GM23338 (cell line): ENCODE results near the gene POM121L2. TPM values are rescaled to one million over a fixed set of nuclear protein-coding genes. Genes with fewer than 3 reads are reported as not detected.

ENCODE experiments used
- ATAC-seq: fragments of 200-7000 bp; cut with Tn5 transposase; 3 replicates; pipeline ENCODE4 v1.9.1; 2020
- DNase-seq: peaks from one replicate; pipeline ENCODE4 v3.0.0-alpha.2; 2015; ENCODE audit warnings: low spot score
- H2AFZ ChIP-seq: fragments of 200-600 bp; sonication (generic); 2 replicates; pipeline ENCODE4 v1.8.0; 2016; ENCODE audit warnings: antibody characterized with exemption, mild to moderate bottlenecking, moderate library complexity
- H3F3A ChIP-seq: fragments of 200-600 bp; sonication (generic); replicated peaks from 2 replicates; pipeline ENCODE4 v1.8.0; 2017; ENCODE audit warnings: antibody characterized with exemption, mixed run types, low read depth
- H3K27ac ChIP-seq: fragments of 200-600 bp; sonication (generic); 2 replicates; pipeline ENCODE4 v1.6.1; 2016; ENCODE audit warnings: low read depth
- H3K27me3 ChIP-seq: fragments of 200-600 bp; sonication (generic); 2 replicates; pipeline ENCODE4 v1.8.0; 2016; ENCODE audit warnings: mild to moderate bottlenecking, mixed run types, moderate library complexity; ENCODE audit not compliant: insufficient read depth
- H3K36me3 ChIP-seq: fragments of 200-600 bp; sonication (generic); 2 replicates; pipeline ENCODE4 v1.8.0; 2016; ENCODE audit warnings: mild to moderate bottlenecking; ENCODE audit not compliant: insufficient read depth
- H3K4me1 ChIP-seq: fragments of 200-600 bp; sonication (generic); 2 replicates; pipeline ENCODE4 v1.8.0; 2016; ENCODE audit warnings: mild to moderate bottlenecking, moderate library complexity; ENCODE audit not compliant: insufficient read depth
- H3K4me2 ChIP-seq: fragments of 200-600 bp; sonication (generic); 2 replicates; pipeline ENCODE4 v1.7.1; 2017; ENCODE audit warnings: mixed run types
- H3K4me3 ChIP-seq: fragments of 200-600 bp; sonication (generic); 2 replicates; pipeline ENCODE4 v1.6.1; 2016; ENCODE audit warnings: mixed run types
- H3K79me2 ChIP-seq: fragments of 200-600 bp; sonication (generic); replicated peaks from 2 replicates; pipeline ENCODE4 v1.8.0; 2017; ENCODE audit warnings: mild to moderate bottlenecking; ENCODE audit not compliant: insufficient read depth
- H3K9me2 ChIP-seq: fragments of 200-600 bp; sonication (generic); 2 replicates; pipeline ENCODE4 v1.8.0; 2017; ENCODE audit not compliant: insufficient read depth
- H4K20me1 ChIP-seq: fragments of 200-600 bp; sonication (generic); replicated peaks from 2 replicates; pipeline ENCODE4 v1.8.0; 2017; ENCODE audit warnings: mild to moderate bottlenecking; ENCODE audit not compliant: insufficient read depth
- H3K27ac Mint-ChIP-seq: 2 replicates; pipeline ENCODE4 v1.8.0; 2020; ENCODE audit warnings: inconsistent platforms, mild to moderate bottlenecking, moderate library complexity, mixed read lengths
- H3K27me3 Mint-ChIP-seq: 3 replicates; pipeline ENCODE4 v1.8.0; 2022; ENCODE audit warnings: low read depth, mild to moderate bottlenecking, moderate library complexity, mixed read lengths, inconsistent platforms; ENCODE audit not compliant: insufficient read depth, poor library complexity
- H3K36me3 Mint-ChIP-seq: 3 replicates; pipeline ENCODE4 v1.8.0; 2021; ENCODE audit warnings: low read depth, mild to moderate bottlenecking, inconsistent platforms, moderate library complexity, mixed read lengths
- H3K4me1 Mint-ChIP-seq: 3 replicates; pipeline ENCODE4 v1.8.0; 2020; ENCODE audit warnings: mild to moderate bottlenecking, inconsistent platforms, mixed read lengths
- H3K4me3 Mint-ChIP-seq: 3 replicates; pipeline ENCODE4 v1.8.0; 2021; ENCODE audit warnings: moderate library complexity, mild to moderate bottlenecking, inconsistent platforms, mixed read lengths
- H3K9me3 Mint-ChIP-seq: 3 replicates; pipeline ENCODE4 v1.8.0; 2020; ENCODE audit warnings: moderate library complexity, mild to moderate bottlenecking, inconsistent platforms, mixed read lengths
- CREB1 ChIP-seq: fragments of 250-450 bp; sonication (Bioruptor Pico); IDR thresholded peaks from 2 replicates; pipeline ENCODE4 v1.5.0; 2020; ENCODE audit warnings: low read depth, mild to moderate bottlenecking, moderate library complexity
- CTCF ChIP-seq, 2 experiments: fragments of 200-600 bp in 1 of 2; sonication (generic) in 1 of 2; conservative IDR thresholded peaks; 2 replicates each; pipeline versions ENCODE4 v1.5.1 to v1.6.1; 2016 to 2017; ENCODE audit warnings: antibody characterized with exemption in 2 of 2, low read depth in 2 of 2, mild to moderate bottlenecking in 2 of 2, moderate library complexity in 1 of 2
- ETS1 ChIP-seq: IDR thresholded peaks from 2 replicates; pipeline ENCODE4 v1.6.1; 2016; ENCODE audit warnings: antibody characterized with exemption
- EZH2 ChIP-seq: fragments of 200-600 bp; sonication (generic); IDR thresholded peaks from one replicate; pipeline ENCODE4 v1.8.0; 2017; ENCODE audit warnings: antibody characterized with exemption, mild to moderate bottlenecking, low read depth; ENCODE audit not compliant: unreplicated experiment
- EZH2phosphoT487 ChIP-seq: fragments of 200-600 bp; sonication (generic); IDR thresholded peaks from one replicate; pipeline ENCODE4 v1.8.1; 2018; ENCODE audit warnings: antibody characterized with exemption; ENCODE audit not compliant: unreplicated experiment
- JUNB ChIP-seq: IDR thresholded peaks from one replicate; pipeline ENCODE4 v1.6.1; 2016; ENCODE audit warnings: antibody characterized with exemption; ENCODE audit not compliant: unreplicated experiment
- NANOG ChIP-seq: IDR thresholded peaks from 2 replicates; pipeline ENCODE4 v1.6.1; 2016; ENCODE audit warnings: antibody characterized with exemption, borderline replicate concordance
- POLR2AphosphoS5 ChIP-seq: IDR thresholded peaks from 2 replicates; pipeline ENCODE4 v1.6.1; 2016; ENCODE audit warnings: antibody characterized with exemption, low read depth
- REST ChIP-seq: IDR thresholded peaks from one replicate; pipeline ENCODE4 v1.6.1; 2018; ENCODE audit warnings: antibody characterized with exemption; ENCODE audit not compliant: unreplicated experiment
- STAT1 ChIP-seq: IDR thresholded peaks from one replicate; pipeline ENCODE4 v1.6.1; 2016; ENCODE audit warnings: antibody characterized with exemption; ENCODE audit not compliant: unreplicated experiment
- ZNF114 ChIP-seq: fragments of 250-450 bp; sonication (Bioruptor Pico); IDR thresholded peaks from 2 replicates; pipeline ENCODE4 v1.5.0; 2020; ENCODE audit warnings: mild to moderate bottlenecking, moderate library complexity
- ZNF331 ChIP-seq: fragments of 250-450 bp; sonication (Bioruptor Pico); IDR thresholded peaks from 2 replicates; pipeline ENCODE4 v1.5.0; 2020; ENCODE audit warnings: low read depth, mild to moderate bottlenecking, moderate library complexity
- ZNF462 ChIP-seq: fragments of 250-450 bp; sonication (Bioruptor Pico); IDR thresholded peaks from 2 replicates; pipeline ENCODE4 v1.5.0; 2020; ENCODE audit warnings: mild to moderate bottlenecking, moderate library complexity
- polyA plus RNA-seq: library from polyadenylated mRNA; unstranded; fragments of >200 nt; fragmentation: Nextera tagmentation; extraction: Ambion mirVana; gene quantifications from 2 replicates; pipeline ENCODE4 v1.2.1, GENCODE V29; 2016
- total RNA-seq: library from RNA; depleted of rRNA; stranded (reverse); fragments of >200 nt; shearing (Covaris generic); gene quantifications from 2 replicates; pipeline ENCODE4 v1.2.3, GENCODE V29; 2014

POM121L2 gene
- total and polyA plus RNA-seq, 2 experiments from 2014 or later = 0.07 to 0.13 TPM

- ATAC-seq = peak; percentile 83
- DNase-seq = peak; percentile 77
- TF ChIP-seq STAT1 = no peak
- no peak for TF ChIP-seq CTCF (conservative IDR thresholded peaks at IDR 0.05; ENCODE audit: low read depth in 2 of 2)
- no peak for TF ChIP-seq REST
- TF ChIP-seq JUNB = no peak
- TF ChIP-seq CREB1 (CRISPR knock-in tag) = peak; percentile 50; the same call in 1 of the 2 replicates
- TF ChIP-seq ZNF114 (CRISPR knock-in tag) = no peak
- TF ChIP-seq POLR2AphosphoS5 = no peak
- TF ChIP-seq ETS1 = 0 out of 2 replicates have a peak, but pooled peaks have one; percentile 34
- TF ChIP-seq NANOG = no peak; the same call in 1 of the 2 replicates
- no peak for TF ChIP-seq ZNF331 (CRISPR knock-in tag)
- 0 out of 2 replicates have a peak, but pooled peaks have one; percentile 5 for TF ChIP-seq ZNF462 (CRISPR knock-in tag)
- no peak for TF ChIP-seq EZH2
- no peak for TF ChIP-seq EZH2phosphoT487
- peak overlapping the region; percentile 64 for H3K4me3 ChIP-seq
- no peaks in the 10 kb centered on the region for H3K36me3 ChIP-seq
- H3K4me1 ChIP-seq = peaks cover 4% of the 10 kb centered on the region; the same call in 1 of the 2 replicates
- peak overlapping the region; percentile 97 for H3K4me3 Mint-ChIP-seq
- H3K9me2 ChIP-seq = no peaks in the 10 kb centered on the region
- H3K79me2 ChIP-seq = no peaks in the 10 kb centered on the region
- H3K27ac ChIP-seq = no peak overlapping the region
- no peaks in the 10 kb centered on the region for H4K20me1 ChIP-seq
- peak overlapping the region; percentile 77 for H2AFZ ChIP-seq
- H3K27me3 Mint-ChIP-seq = peaks cover 14% of the 10 kb centered on the region
- H3K36me3 Mint-ChIP-seq = peaks cover 2% of the 10 kb centered on the region; the same call in 1 of the 3 replicates
- peak overlapping the region; percentile 77 for H3K27ac Mint-ChIP-seq
- no peaks in the 10 kb centered on the region for H3K27me3 ChIP-seq
- H3K9me3 Mint-ChIP-seq = peaks cover 9% of the 10 kb centered on the region
- no peaks in the 10 kb centered on the region for H3F3A ChIP-seq
- H3K4me2 ChIP-seq = peak overlapping the region; percentile 84
- peaks cover 8% of the 10 kb centered on the region; the same call in 2 of the 3 replicates for H3K4me1 Mint-ChIP-seq
Measured at GRCh38 chr6:27332692-27333641, 20.9 kb upstream of the POM121L2 start.
